ENCODE data around the gene INPP5E.

INPP5E gene

DNA sequence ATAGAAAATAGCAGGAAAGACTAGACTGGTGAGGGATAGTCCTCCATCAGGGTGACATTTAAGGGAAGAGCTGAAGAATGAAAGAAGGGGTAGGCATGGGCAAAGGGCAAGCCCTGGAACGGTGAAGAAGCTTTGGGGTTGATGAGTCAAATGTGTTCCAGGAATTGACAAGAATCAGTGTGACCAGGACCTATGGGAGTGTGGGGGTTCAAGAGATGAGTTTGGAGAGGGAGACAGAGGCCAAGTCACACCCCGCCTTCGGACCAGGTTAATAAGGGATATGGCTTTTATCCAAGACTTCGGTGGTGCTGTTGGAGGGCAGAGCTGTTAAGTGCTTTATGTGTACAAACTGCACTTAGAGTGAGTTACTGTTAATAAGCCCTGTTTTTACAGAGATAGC, 28.3 kb downstream of the INPP5E start:
- H3K4me3 ChIP-seq (ENCODE audit: low read length), result peak overlapping the region; percentile 79
- no peaks in the 10 kb centered on the region for H3F3A ChIP-seq (ENCODE audit: control insufficient read depth, insufficient read depth)
- peaks cover 16% of the 10 kb centered on the region; the same call in 1 of the 2 replicates for H4K20me1 ChIP-seq (ENCODE audit: control insufficient read depth, insufficient read depth, low read depth, low read length)
- no peaks in the 10 kb centered on the region for H3K9me3 ChIP-seq (ENCODE audit: control insufficient read depth, insufficient read depth, low read length)
- peaks cover 36% of the 10 kb centered on the region for H3K4me1 ChIP-seq (ENCODE audit: control insufficient read depth, low read length)
- H3K27me3 ChIP-seq (ENCODE audit: control insufficient read depth, low read length), result no peaks in the 10 kb centered on the region
- no peak for TF ChIP-seq CTCF (IDR thresholded peaks at IDR 0.05; ENCODE audit: low read depth, low read length, poor library complexity, severe bottlenecking)
- no peak for TF ChIP-seq EZH2phosphoT487 (IDR thresholded peaks at IDR 0.05; ENCODE audit: borderline replicate concordance, low read length)
- H3K4me2 ChIP-seq (ENCODE audit: low read length), result peak overlapping the region; percentile 82
- H3K27ac ChIP-seq (ENCODE audit: low read depth, low read length), result no peak overlapping the region
- H3K79me2 ChIP-seq (ENCODE audit: control insufficient read depth, low read length), result peaks cover 73% of the 10 kb centered on the region
- H3K36me3 ChIP-seq (ENCODE audit: control insufficient read depth, low read length), result peaks cover 81% of the 10 kb centered on the region
- no peaks in the 10 kb centered on the region for H3K9me2 ChIP-seq (replicated peaks; ENCODE audit: control insufficient read depth, low read length)

DNA sequence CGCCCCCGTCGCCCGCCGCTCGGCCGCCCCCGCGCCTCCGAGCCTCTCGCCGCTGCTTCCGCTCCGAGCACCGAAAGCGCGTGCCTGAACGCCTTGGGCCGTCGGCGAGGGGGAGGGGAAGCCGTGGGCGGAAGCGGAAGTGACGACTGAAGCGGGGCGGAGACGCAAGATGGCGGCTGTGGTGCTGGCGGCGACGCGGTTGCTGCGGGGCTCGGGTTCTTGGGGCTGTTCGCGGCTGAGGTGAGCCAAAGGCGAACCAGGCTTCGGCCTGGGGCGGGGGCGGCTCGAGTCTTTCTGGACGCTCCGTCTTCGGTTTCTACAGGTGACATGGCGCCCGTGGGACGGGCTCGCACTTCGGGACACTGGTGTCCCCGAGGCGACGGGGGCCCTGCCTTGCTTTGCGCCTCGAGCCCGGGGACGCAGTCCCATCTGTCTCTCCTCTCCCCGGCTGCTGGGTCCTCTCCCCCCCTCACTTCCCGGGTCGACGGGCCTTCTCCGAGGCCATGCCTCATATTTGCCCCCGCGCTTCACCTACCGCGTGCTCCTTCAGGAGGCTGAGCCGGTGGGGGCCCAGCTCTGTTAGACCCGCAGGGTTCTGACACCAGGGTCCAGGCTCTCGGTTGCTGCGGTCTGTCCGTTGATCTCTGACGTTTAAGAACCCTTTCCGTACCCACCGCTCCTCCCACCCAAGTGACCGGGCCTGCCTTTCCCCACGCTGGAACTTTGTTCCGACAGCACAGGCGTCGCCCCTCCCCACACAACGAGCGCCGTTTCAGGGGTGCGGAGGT, 29.0 kb downstream of the INPP5E start, which contains the start of the genes ENTR1 and PMPCA:
Gene ENTR1, minus strand, starts transcription at position 115 of the 788 bp plus-strand sequence. CDS start 217 bp downstream, outside the sequence.
Gene PMPCA, plus strand, starts transcription at position 159 of the 788 bp plus-strand sequence. Its CDS starts 11 bp downstream, at position 170.
- Histone ChIP-seq H3K4me1 (ENCODE audit: control insufficient read depth, low read length) (peaks cover 36% of the 10 kb centered on the region), H4K20me1 (ENCODE audit: control insufficient read depth, insufficient read depth, low read depth, low read length) (peaks cover 16% of the 10 kb centered on the region; the same call in 1 of the 2 replicates), H3K4me2 (ENCODE audit: low read length) (peak within 1 kb of the TSS; percentile 100), H3K36me3 (ENCODE audit: control insufficient read depth, low read length) (peaks cover 80% of the 10 kb centered on the region), H3K27me3 (ENCODE audit: control insufficient read depth, low read length) (no peaks in the 10 kb centered on the region), H3K9me3 (ENCODE audit: control insufficient read depth, insufficient read depth, low read length) (no peaks in the 10 kb centered on the region), H3K9me2 (replicated peaks; ENCODE audit: control insufficient read depth, low read length) (no peaks in the 10 kb centered on the region), H3K4me3 (ENCODE audit: low read length) (peak within 1 kb of the TSS; percentile 90), H3K27ac (ENCODE audit: low read depth, low read length) (peak within 1 kb of the TSS; percentile 63), H3F3A (ENCODE audit: control insufficient read depth, insufficient read depth) (no peaks in the 10 kb centered on the region), H3K79me2 (ENCODE audit: control insufficient read depth, low read length) (peaks cover 73% of the 10 kb centered on the region)
- TF ChIP-seq CTCF (IDR thresholded peaks at IDR 0.05; ENCODE audit: low read depth, low read length, poor library complexity, severe bottlenecking) (no peak), EZH2phosphoT487 (IDR thresholded peaks at IDR 0.05; ENCODE audit: borderline replicate concordance, low read length) (no peak)

DNA sequence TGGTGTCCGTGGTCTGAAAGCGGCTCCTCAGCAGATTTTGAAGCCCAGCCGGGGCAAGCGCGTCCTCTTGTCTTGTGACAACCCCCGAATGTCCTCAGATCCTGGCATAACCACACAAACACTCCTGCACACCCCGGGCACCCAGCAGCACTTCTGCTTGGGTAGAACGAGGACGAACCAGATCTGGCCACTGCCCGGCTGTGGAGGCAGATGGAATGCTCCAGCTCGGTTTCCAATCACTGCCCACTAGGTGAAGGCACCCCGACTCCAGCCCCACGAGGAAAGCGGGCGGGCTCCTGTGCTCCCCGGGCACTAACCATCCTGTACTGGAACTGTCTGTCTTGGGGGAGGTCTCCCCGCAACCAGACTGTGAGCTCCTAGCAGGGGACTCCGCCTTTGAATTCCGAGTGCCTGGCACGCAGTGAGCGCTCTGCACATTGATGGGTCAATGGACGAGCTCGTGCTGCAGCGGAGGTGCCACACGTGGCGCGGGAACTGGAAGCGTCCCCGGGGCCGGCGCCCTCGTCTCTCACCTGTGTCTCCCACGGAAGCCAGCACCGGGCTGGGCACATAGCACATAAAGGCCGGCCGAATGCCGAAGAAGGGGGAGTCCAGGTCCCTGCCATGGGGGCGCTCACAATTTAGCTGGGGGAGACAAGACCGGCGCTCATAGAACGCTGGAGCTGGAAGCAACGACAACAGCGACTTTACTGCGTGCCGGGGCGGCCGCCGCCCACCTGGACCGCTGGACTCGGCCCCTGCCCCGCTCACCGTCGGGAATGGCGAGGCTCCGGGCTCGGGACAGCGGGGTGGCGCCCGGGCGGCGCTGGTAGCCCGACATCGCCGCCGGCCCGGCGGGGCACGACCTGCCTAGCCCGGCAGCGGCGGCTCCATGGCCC, 29.8 kb downstream of the INPP5E start:
- peaks cover 16% of the 10 kb centered on the region; the same call in 1 of the 2 replicates for H4K20me1 ChIP-seq (ENCODE audit: control insufficient read depth, insufficient read depth, low read depth, low read length)
- TF ChIP-seq CTCF (IDR thresholded peaks at IDR 0.05; ENCODE audit: low read depth, low read length, poor library complexity, severe bottlenecking) (no peak), EZH2phosphoT487 (IDR thresholded peaks at IDR 0.05; ENCODE audit: borderline replicate concordance, low read length) (no peak)
- peaks cover 73% of the 10 kb centered on the region for H3K79me2 ChIP-seq (ENCODE audit: control insufficient read depth, low read length)
- peak overlapping the region; percentile 63 for H3K27ac ChIP-seq (ENCODE audit: low read depth, low read length)
- H3K36me3 ChIP-seq (ENCODE audit: control insufficient read depth, low read length), result peaks cover 81% of the 10 kb centered on the region
- peak overlapping the region; percentile 100 for H3K4me2 ChIP-seq (ENCODE audit: low read length)
- no peaks in the 10 kb centered on the region for H3K9me2 ChIP-seq (replicated peaks; ENCODE audit: control insufficient read depth, low read length)
- peaks cover 37% of the 10 kb centered on the region for H3K4me1 ChIP-seq (ENCODE audit: control insufficient read depth, low read length)
- H3K4me3 ChIP-seq (ENCODE audit: low read length), result peak overlapping the region; percentile 90
- no peaks in the 10 kb centered on the region for H3K9me3 ChIP-seq (ENCODE audit: control insufficient read depth, insufficient read depth, low read length)
- no peaks in the 10 kb centered on the region for H3F3A ChIP-seq (ENCODE audit: control insufficient read depth, insufficient read depth)
- no peaks in the 10 kb centered on the region for H3K27me3 ChIP-seq (ENCODE audit: control insufficient read depth, low read length)
